ENCODE results near the gene HOXA7.

DNA sequence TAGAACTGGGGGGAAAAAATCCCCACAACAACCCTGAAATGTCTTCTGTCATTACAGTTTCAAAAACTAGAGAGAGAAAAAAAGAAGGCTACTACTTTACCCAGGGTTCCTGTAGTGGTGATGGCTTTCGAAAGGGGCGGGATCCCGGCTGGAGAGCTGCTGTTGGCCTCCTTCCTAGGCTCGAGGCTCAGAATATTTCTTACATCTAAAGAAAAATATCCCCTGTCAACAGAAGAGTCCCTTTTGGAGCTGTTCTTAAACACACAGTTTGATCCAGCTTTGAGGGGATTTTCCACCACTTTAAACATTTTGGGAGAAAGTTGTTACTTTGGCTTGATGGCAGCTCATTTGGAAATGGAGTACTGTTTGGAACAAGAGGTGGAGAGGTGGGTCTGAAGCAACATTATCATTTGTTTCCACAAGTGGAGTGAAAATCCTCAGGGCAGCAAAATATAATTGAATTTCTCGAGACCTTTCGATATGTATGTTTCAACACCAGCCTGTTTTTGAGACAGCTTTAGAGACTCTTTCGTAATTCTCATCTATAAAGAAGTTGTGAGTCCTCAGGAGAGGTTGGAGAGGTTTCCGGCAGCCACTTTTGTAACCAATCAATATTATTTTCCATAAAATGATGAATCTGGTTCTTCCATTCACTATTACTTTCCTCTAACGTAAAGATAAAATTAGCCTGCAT, 38.4 kb upstream of the HOXA7 start:
- TF ChIP-seq, protein P1, sequence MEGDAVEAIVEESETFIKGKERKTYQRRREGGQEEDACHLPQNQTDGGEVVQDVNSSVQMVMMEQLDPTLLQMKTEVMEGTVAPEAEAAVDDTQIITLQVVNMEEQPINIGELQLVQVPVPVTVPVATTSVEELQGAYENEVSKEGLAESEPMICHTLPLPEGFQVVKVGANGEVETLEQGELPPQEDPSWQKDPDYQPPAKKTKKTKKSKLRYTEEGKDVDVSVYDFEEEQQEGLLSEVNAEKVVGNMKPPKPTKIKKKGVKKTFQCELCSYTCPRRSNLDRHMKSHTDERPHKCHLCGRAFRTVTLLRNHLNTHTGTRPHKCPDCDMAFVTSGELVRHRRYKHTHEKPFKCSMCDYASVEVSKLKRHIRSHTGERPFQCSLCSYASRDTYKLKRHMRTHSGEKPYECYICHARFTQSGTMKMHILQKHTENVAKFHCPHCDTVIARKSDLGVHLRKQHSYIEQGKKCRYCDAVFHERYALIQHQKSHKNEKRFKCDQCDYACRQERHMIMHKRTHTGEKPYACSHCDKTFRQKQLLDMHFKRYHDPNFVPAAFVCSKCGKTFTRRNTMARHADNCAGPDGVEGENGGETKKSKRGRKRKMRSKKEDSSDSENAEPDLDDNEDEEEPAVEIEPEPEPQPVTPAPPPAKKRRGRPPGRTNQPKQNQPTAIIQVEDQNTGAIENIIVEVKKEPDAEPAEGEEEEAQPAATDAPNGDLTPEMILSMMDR (tag by site-specific recombination; IDR thresholded peaks at IDR 0.05), result no peak
- no peak for TF ChIP-seq RBAK (tag by site-specific recombination; IDR thresholded peaks at IDR 0.05)
- TF ChIP-seq ZNF768 (tag by site-specific recombination; IDR thresholded peaks at IDR 0.05), result no peak
- TF ChIP-seq, protein P2, sequence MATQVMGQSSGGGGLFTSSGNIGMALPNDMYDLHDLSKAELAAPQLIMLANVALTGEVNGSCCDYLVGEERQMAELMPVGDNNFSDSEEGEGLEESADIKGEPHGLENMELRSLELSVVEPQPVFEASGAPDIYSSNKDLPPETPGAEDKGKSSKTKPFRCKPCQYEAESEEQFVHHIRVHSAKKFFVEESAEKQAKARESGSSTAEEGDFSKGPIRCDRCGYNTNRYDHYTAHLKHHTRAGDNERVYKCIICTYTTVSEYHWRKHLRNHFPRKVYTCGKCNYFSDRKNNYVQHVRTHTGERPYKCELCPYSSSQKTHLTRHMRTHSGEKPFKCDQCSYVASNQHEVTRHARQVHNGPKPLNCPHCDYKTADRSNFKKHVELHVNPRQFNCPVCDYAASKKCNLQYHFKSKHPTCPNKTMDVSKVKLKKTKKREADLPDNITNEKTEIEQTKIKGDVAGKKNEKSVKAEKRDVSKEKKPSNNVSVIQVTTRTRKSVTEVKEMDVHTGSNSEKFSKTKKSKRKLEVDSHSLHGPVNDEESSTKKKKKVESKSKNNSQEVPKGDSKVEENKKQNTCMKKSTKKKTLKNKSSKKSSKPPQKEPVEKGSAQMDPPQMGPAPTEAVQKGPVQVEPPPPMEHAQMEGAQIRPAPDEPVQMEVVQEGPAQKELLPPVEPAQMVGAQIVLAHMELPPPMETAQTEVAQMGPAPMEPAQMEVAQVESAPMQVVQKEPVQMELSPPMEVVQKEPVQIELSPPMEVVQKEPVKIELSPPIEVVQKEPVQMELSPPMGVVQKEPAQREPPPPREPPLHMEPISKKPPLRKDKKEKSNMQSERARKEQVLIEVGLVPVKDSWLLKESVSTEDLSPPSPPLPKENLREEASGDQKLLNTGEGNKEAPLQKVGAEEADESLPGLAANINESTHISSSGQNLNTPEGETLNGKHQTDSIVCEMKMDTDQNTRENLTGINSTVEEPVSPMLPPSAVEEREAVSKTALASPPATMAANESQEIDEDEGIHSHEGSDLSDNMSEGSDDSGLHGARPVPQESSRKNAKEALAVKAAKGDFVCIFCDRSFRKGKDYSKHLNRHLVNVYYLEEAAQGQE (tag by site-specific recombination; IDR thresholded peaks at IDR 0.05), result no peak
- TF ChIP-seq ZNF600 (tag by site-specific recombination; IDR thresholded peaks at IDR 0.05), result no peak
- no peak for TF ChIP-seq ZNF223 (tag by site-specific recombination; IDR thresholded peaks at IDR 0.05)
- TF ChIP-seq, protein P3, sequence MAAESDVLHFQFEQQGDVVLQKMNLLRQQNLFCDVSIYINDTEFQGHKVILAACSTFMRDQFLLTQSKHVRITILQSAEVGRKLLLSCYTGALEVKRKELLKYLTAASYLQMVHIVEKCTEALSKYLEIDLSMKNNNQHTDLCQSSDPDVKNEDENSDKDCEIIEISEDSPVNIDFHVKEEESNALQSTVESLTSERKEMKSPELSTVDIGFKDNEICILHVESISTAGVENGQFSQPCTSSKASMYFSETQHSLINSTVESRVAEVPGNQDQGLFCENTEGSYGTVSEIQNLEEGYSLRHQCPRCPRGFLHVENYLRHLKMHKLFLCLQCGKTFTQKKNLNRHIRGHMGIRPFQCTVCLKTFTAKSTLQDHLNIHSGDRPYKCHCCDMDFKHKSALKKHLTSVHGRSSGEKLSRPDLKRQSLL (tag by site-specific recombination; IDR thresholded peaks at IDR 0.05), result no peak
- TF ChIP-seq ZNF785 (tag by site-specific recombination; IDR thresholded peaks at IDR 0.05), result no peak
